Stimulated activated CD4-positive, alpha-beta T cell treated with anti-CD3 and anti-CD28 coated beads, Interleukin-1b, Interleukin-23, amount 100 ng/mL, for 1 hour (primary cell): ENCODE data around the gene MRPL9.

Experiments
- DNase-seq, 2 donors: peaks; one replicate each; pipeline ENCODE4 v3.0.0-alpha.2; 2020; ENCODE audit warnings: low read depth in 2 of 2

MRPL9 gene

DNA sequence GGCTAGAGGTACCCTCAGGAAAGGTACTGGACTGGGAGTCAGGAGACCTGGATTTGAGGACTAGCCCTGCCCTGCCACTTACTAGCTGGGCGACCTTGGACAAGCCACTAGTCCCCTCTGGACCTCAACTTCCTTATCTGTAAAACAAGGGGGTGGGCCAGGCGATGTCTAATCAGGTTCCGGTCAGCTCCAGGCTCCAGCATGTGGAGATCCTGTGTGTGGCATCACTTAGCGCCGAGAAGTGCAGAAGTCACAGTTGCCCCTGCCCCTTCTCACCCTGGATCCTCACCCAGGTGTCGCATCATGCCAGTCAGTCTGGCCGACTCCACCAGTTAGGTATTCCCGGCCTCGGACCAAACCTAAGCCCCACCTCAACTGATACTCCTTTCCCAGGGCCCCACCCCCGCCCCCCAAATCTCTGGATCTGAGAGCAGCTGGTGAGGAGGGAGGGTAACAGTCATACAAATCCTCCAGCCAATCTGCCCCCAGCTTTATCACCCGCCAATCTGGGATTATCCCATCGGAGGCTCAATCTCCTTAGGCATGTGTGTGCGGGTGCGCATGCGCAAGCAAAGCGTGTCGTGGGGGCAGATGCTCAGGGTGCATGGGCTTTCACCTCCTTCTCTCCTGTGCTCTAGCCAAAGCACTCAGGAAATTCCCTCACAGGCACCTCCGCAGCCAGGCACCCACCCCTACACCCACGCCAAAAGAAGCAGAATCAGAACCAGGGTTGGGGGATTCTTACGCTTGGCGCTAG, 52.1 kb downstream of the MRPL9 start:
- DNase-seq = no peak

DNA sequence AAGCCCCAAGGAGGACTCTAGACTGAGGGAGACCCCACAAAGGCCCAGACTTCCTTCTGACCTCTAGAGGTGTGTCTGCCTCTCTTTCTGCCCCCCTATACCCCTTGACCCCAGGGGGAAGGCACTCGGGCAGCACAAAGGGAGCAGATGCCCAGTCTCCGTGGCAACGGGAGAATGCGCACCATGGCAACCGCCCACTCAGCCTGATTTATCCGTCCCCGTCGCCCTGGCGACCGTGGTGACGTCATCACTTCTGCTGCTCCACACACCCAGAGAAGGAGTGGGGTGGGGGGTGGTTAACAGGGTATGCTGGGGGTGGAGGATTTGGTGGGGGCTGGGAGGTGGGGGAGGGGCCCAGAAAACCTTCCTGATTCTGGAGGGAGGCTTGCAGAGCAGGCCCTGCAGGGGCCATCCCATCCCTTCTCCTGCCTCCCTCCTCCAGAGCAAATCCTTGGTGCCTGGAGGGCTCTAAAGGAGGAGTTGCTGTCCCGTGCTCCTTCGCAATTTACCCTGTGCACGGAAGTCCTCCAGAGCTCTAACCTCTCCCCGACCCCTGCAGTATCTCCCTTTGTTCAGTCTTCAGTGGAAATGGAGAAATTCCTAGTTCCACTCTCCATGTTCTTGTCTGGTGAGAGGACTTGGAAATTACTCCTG, 53.0 kb downstream of the MRPL9 start:
- no peak for DNase-seq
